ENCODE data around the gene CAPN15. TPM values are rescaled to one million over a fixed set of nuclear protein-coding genes. Genes with fewer than 3 reads are reported as not detected.

CAPN15 gene
- total RNA-seq, 1 donor from 2014 or later: 38.7 TPM

DNA sequence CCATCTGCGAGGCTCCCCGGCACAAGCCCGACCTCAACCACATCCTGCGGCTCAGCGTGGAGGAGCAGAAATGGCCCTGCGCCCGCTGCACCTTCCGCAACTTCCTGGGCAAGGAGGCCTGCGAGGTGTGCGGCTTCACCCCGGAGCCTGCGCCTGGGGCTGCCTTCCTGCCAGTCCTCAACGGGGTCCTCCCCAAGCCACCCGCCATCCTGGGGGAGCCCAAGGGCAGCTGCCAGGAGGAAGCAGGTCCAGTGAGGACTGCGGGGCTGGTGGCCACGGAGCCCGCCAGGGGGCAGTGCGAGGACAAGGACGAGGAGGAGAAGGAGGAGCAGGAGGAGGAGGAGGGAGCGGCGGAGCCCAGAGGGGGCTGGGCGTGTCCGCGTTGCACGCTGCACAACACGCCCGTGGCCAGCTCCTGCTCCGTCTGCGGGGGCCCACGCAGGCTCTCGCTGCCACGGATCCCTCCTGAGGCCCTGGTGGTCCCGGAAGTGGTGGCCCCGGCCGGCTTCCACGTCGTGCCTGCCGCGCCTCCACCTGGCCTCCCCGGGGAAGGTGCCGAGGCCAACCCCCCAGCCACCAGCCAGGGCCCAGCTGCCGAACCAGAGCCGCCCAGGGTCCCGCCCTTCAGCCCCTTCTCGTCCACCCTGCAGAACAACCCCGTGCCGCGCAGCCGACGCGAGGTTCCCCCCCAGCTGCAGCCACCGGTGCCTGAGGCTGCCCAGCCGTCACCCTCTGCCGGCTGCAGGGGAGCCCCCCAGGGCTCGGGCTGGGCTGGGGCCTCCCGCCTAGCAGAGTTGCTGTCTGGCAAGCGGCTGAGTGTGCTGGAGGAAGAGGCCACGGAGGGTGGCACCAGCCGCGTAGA, 19.6 kb downstream of the CAPN15 start:
- FAIRE-seq: no peak
- H3K36me3 ChIP-seq (ENCODE audit: insufficient read depth, low read length): no peaks in the 10 kb centered on the region
- H4K20me1 ChIP-seq (ENCODE audit: insufficient read depth, low read length): peaks cover 57% of the 10 kb centered on the region
- H3K27ac Mint-ChIP-seq (ENCODE audit: unreplicated experiment): no peak overlapping the region
- no peak overlapping the region for H3K4me2 ChIP-seq (ENCODE audit: low read length)
- H3K9me3 ChIP-seq (ENCODE audit: insufficient read depth, low read depth, low read length): no peaks in the 10 kb centered on the region
- no peak overlapping the region for H3K27ac ChIP-seq (ENCODE audit: low read depth, low read length)
- peaks cover 46% of the 10 kb centered on the region for H3K79me2 ChIP-seq (ENCODE audit: insufficient read depth, low read length)
- no peak for DNase-seq (ENCODE audit: low read depth)
- no peak overlapping the region for H3K4me3 ChIP-seq (ENCODE audit: insufficient read depth, low read depth, low read length)
- TF ChIP-seq, protein P1, sequence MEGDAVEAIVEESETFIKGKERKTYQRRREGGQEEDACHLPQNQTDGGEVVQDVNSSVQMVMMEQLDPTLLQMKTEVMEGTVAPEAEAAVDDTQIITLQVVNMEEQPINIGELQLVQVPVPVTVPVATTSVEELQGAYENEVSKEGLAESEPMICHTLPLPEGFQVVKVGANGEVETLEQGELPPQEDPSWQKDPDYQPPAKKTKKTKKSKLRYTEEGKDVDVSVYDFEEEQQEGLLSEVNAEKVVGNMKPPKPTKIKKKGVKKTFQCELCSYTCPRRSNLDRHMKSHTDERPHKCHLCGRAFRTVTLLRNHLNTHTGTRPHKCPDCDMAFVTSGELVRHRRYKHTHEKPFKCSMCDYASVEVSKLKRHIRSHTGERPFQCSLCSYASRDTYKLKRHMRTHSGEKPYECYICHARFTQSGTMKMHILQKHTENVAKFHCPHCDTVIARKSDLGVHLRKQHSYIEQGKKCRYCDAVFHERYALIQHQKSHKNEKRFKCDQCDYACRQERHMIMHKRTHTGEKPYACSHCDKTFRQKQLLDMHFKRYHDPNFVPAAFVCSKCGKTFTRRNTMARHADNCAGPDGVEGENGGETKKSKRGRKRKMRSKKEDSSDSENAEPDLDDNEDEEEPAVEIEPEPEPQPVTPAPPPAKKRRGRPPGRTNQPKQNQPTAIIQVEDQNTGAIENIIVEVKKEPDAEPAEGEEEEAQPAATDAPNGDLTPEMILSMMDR (IDR thresholded peaks at IDR 0.05; ENCODE audit: insufficient read depth, low read depth, low read length): no peak
- no peak for TF ChIP-seq EZH2 (IDR thresholded peaks at IDR 0.05; ENCODE audit: insufficient read depth, low read length)
- no peak overlapping the region for H2AFZ ChIP-seq (ENCODE audit: low read depth, low read length)
- H3K27me3 Mint-ChIP-seq (ENCODE audit: low read depth, unreplicated experiment): no peaks in the 10 kb centered on the region
- no peaks in the 10 kb centered on the region for H3K4me1 Mint-ChIP-seq (ENCODE audit: low read depth, unreplicated experiment)
- no peak overlapping the region for H3K9ac ChIP-seq (ENCODE audit: low read length)
- no peaks in the 10 kb centered on the region for H3K27me3 ChIP-seq (ENCODE audit: insufficient read depth, low read length)
- no peaks in the 10 kb centered on the region for H3K9me3 Mint-ChIP-seq (ENCODE audit: unreplicated experiment)
- H3K4me1 ChIP-seq (ENCODE audit: insufficient read depth, low read length): no peaks in the 10 kb centered on the region
- no peak overlapping the region for H3K4me3 Mint-ChIP-seq (ENCODE audit: unreplicated experiment)
- peaks cover 2% of the 10 kb centered on the region for H3K36me3 Mint-ChIP-seq (ENCODE audit: low read depth, unreplicated experiment)

DNA sequence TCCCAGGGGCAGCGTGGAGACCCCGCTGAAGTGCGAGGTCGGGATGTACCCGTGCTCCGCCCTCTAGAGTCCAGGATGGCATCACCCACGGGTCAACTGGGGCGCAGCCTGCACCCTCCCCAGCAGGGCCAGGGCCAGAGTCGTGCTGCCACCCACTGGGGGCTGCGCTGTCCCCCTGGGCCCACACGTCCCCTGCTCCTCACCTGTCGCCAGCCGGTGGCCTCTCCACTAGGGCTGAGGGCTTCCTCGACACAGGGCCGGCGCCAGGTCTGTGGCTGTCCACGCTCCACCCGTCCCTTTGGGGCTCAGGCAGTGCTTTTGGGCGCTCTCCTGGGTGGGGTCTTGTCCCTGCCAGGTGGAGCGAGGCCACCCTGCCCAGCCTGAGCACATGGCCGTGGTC, 21.1 kb downstream of the CAPN15 start:
- no peaks in the 10 kb centered on the region for H3K9me3 Mint-ChIP-seq (ENCODE audit: unreplicated experiment)
- H3K27me3 Mint-ChIP-seq (ENCODE audit: low read depth, unreplicated experiment): no peaks in the 10 kb centered on the region
- no peak overlapping the region for H3K4me2 ChIP-seq (ENCODE audit: low read length)
- peaks cover 33% of the 10 kb centered on the region for H3K79me2 ChIP-seq (ENCODE audit: insufficient read depth, low read length)
- FAIRE-seq (no peak), DNase-seq (ENCODE audit: low read depth) (no peak)
- H3K4me3 ChIP-seq (ENCODE audit: insufficient read depth, low read depth, low read length): no peak overlapping the region
- TF ChIP-seq, protein P1 (IDR thresholded peaks at IDR 0.05; ENCODE audit: insufficient read depth, low read depth, low read length): no peak
- no peak for TF ChIP-seq EZH2 (IDR thresholded peaks at IDR 0.05; ENCODE audit: insufficient read depth, low read length)
- H3K4me3 Mint-ChIP-seq (ENCODE audit: unreplicated experiment): no peak overlapping the region
- H3K27me3 ChIP-seq (ENCODE audit: insufficient read depth, low read length): no peaks in the 10 kb centered on the region
- H3K4me1 Mint-ChIP-seq (ENCODE audit: low read depth, unreplicated experiment): no peaks in the 10 kb centered on the region
- H4K20me1 ChIP-seq (ENCODE audit: insufficient read depth, low read length): peaks cover 43% of the 10 kb centered on the region
- no peaks in the 10 kb centered on the region for H3K36me3 ChIP-seq (ENCODE audit: insufficient read depth, low read length)
- H3K36me3 Mint-ChIP-seq (ENCODE audit: low read depth, unreplicated experiment): peaks cover 2% of the 10 kb centered on the region
- H3K27ac ChIP-seq (ENCODE audit: low read depth, low read length): no peak overlapping the region
- no peaks in the 10 kb centered on the region for H3K9me3 ChIP-seq (ENCODE audit: insufficient read depth, low read depth, low read length)
- H3K4me1 ChIP-seq (ENCODE audit: insufficient read depth, low read length): no peaks in the 10 kb centered on the region
- H3K9ac ChIP-seq (ENCODE audit: low read length): no peak overlapping the region
- H2AFZ ChIP-seq (ENCODE audit: low read depth, low read length): no peak overlapping the region
- no peak overlapping the region for H3K27ac Mint-ChIP-seq (ENCODE audit: unreplicated experiment)
